Tracheal epithelial cell (primary cell): ENCODE data around the gene PCDHB14. TPM values are rescaled to one million over a fixed set of nuclear protein-coding genes. Genes with fewer than 3 reads are reported as not detected.

Experiments
- total RNA-seq: library from RNA; depleted of rRNA; stranded (reverse); fragments of >200 nt; gene quantifications from 2 replicates; pipeline ENCODE4 v1.2.1, GENCODE V29; 2014

Gene PCDHB14
- total RNA-seq = 0.24 and 0.43 TPM in 2 replicates

DNA sequence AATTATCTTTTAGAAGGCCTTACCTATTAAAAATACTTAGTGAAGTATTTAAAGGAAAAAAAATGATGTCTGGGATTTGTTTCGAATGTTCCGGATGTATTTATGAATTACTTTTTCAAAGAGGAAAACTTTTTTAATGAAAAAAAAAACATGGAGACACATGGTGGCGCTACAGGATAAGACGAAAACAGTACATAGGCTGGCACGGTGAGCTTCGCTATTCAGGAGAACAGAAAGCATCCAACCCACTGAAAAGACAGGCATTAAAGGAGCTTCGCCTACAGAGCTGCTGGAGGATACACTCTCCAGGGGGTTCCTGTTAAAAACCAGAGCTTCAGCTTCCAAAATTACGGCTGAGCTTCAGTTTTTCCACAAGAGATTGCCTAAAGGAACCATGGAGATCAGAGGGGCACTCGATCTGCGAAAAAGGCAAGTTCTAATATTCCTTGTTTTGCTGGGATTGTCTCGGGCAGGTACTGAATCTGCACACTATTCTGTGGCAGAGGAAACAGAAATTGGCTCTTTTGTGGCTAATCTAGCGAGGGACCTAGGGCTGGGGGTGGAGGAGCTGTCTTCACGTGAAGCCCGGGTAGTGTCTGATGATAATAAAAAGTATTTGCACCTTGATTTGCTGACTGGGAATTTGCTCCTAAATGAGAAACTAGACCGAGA, at the start of gene PCDHB14:
TSS of gene PCDHB14 (plus strand) at position 232 of the 672 bp plus-strand sequence. CDS start at position 395, 163 bp downstream.

DNA sequence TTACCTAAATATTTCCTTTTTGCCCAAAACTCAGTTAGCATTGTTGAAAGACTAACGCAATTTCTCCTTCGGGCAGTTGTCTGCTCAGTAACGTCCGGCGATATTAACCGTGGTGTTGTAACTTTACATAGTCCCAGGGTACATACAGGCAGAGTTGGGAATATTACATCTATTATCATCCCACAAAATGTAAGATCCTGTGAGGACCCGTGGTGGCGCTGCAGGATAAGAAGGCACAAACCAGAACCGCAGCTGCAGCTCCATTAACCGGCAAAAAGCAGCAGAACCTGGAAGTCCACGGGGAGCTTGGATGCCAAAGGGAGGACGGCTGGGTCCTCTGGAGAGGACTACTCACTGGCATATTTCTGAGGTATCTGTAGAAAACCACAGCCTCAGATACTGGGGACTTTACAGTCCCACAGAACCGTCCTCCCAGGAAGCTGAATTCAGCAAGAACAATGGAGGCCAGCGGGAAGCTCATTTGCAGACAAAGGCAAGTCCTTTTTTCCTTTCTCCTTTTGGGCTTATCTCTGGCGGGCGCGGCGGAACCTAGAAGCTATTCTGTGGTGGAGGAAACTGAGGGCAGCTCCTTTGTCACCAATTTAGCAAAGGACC, 45.5 kb upstream of the PCDHB14 start, which contains the start of gene PCDHB8:
TSS of gene PCDHB8 (plus strand) at position 214 of the 615 bp plus-strand sequence. CDS start at position 459, 245 bp downstream.

DNA sequence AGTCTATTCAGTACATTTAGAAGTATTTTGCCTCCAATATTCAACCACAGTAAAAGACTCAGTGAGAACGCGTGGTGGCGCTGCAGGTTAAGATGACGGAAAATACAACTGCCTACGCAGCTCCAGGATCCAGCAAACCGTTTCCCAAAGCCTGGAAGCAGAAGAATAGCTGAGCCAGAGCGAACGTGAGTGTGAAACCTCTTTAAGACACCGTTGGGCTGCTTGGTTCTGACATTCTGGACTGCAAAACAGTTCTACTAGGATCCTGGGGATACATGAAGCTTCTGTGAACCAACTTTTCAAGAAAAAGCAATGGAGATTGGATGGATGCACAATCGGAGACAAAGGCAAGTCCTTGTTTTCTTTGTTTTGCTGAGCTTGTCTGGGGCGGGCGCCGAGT, 40.9 kb upstream of the PCDHB14 start, which contains the start of gene PCDHB16:
TSS of gene PCDHB16 (plus strand) at position 140 of the 400 bp plus-strand sequence. CDS start at position 313, 173 bp downstream.

DNA sequence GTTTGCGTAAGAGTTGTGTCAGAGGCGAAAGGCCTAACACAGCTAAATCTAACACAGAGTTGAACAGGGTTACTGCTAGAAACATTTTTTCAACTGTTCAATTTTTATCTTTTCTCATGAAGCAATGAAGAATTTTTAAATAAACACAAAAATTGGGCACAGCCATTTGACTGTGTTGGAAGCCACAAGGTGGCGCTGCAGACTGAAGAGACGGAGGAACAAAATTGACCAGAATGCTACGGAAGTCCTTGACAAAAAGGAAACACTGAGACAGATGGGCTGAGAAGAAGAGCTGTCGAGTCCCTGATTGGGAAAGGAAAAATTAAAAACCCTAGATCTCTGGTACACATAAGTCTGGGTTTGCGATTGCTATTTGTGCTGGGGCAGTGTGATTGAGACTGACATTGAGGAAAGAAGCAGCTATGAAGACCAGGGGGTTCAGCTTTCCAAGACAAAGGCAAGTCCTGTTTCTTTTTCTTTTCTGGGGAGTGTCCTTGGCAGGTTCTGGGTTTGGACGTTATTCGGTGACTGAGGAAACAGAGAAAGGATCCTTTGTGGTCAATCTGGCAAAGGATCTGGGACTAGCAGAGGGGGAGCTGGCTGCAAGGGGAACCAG, 36.1 kb upstream of the PCDHB14 start, which contains the start of gene PCDHB9:
TSS of gene PCDHB9 (plus strand) at position 265 of the 616 bp plus-strand sequence. CDS start at position 423, 158 bp downstream.

DNA sequence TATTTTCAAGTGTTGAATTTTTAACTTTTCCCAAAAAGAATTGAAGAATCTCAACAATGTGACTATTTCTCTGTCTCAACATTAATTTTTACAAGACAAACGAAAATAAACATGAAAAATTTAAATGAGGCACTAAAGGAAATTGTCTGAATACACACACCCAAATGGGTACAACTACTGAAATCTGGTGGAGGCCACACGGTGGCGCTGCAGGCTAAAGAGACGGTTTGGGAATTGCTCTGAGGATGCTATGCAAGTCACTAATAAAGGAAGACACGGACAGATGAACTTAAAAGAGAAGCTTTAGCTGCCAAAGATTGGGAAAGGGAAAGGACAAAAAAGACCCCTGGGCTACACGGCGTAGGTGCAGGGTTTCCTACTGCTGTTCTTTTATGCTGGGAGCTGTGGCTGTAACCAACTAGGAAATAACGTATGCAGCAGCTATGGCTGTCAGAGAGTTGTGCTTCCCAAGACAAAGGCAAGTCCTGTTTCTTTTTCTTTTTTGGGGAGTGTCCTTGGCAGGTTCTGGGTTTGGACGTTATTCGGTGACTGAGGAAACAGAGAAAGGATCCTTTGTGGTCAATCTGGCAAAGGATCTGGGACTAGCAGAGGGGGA, 30.9 kb upstream of the PCDHB14 start, which contains the start of gene PCDHB10:
TSS of gene PCDHB10 (plus strand) at position 244 of the 616 bp plus-strand sequence. CDS start at position 444, 200 bp downstream.

DNA sequence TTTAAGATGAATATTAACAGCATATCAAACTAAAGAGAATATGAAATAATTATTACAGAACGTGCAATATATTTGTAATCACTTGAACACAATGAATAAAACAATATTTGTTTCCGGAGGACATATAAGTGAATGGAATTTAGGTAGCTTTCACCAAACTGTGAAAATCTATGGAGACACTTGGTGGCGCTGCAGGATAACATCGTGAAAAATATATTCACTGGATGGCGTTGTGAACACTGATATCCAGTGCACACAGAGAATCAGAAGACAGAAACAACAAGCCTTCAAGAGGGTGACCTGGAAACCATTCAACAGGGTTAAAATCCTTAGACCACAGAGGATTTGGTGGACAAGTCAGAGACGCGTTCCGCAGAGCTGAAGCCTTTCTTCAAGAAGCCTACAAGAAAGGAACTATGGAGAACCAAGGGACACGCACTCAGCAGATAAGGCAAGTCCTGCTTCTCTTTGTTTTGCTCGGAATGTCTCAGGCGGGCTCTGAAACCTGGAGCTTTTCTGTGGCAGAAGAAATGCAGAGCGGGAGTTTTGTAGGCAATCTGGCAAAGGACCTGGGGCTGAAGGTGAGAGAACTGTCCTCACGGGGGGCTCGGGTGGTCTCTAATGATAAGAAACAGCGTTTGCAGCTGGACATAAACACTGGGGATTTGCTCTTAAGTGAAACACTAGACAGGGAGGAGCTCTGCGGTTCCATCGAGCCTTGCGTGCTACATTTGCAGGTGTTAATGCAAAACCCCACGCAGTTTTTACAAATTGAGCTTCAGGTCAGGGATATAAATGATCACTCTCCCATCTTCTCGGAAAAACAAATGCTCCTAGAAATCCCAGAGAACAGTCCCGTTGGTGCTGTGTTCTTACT, 23.5 kb upstream of the PCDHB14 start, which contains the start of gene PCDHB11:
TSS of gene PCDHB11 (plus strand) at position 269 of the 877 bp plus-strand sequence. CDS start at position 417, 148 bp downstream.

DNA sequence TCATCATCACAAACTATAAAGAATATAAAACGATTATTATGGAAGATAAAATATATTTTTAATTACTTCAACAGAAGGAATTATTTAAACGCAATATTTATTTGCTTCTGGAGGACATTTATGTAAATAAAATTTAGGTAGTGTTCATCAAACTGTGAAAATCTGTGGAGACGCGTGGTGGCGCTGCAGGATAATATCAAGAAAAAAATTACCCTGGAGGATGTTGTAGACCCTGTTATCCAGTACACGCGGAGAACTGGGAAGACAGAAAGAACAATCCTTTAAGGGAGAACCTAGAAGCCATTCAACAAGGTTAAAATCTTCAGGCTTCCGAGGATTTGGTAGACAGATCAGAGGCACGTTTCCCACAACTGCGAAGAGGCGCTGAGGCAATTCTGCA, 14.7 kb upstream of the PCDHB14 start, which contains the start of gene PCDHB12:
TSS of gene PCDHB12 (plus strand) at position 242 of the 400 bp plus-strand sequence. CDS start 189 bp downstream, outside the sequence.

DNA sequence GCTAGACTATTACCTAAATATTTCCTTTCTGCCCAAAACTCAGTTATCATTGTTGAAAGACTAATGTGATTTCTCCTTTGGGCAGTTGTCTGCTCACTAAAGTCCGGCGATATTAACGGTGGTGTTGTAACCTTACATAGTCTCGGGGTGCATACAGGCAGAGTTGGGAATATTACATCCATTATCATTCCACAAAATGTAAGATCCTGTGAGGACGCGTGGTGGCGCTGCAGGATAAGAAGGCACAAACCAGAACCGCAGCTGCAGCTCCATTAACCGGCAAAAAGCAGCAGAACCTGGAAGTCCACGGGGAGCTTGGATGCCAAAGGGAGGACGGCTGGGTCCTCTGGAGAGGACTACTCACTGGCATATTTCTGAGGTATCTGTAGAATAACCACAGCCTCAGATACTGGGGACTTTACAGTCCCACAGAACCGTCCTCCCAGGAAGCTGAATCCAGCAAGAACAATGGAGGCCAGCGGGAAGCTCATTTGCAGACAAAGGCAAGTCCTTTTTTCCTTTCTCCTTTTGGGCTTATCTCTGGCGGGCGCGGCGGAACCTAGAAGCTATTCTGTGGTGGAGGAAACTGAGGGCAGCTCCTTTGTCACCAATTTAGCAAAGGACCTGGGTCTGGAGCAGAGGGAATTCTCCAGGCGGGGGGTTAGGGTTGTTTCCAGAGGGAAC, 9.3 kb upstream of the PCDHB14 start, which contains the start of gene PCDHB13:
TSS of gene PCDHB13 (plus strand) at position 264 of the 684 bp plus-strand sequence. CDS start at position 469, 205 bp downstream.

DNA sequence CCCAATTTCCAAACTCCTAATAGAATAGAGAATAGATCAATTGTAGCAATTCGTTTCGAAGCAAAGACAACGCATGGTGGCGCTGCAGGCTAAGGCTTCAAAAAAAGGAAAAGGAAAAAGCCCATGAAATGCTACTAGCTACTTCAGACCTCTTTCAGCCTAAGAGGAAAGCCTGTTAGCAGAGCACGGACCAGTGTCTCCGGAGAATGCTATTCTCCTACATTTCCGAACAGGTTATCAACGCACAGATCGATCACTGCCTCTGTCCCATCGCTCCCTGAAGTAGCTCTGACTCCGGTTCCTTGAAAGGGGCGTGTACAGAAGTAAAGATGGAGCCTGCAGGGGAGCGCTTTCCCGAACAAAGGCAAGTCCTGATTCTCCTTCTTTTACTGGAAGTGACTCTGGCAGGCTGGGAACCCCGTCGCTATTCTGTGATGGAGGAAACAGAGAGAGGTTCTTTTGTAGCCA, 22.1 kb downstream of the PCDHB14 start, which contains the start of gene PCDHB15:
TSS of gene PCDHB15 (plus strand) at position 146 of the 468 bp plus-strand sequence. CDS start at position 330, 184 bp downstream.

Other genes with a start within 250 kb of the PCDHB14 start
- gene PCDHB1, start 172.0 kb upstream of the PCDHB14 start, total RNA-seq = not detected in 2 replicates
- gene PCDHB2, start 128.7 kb upstream of the PCDHB14 start, total RNA-seq = 0.43 and 1.4 TPM in 2 replicates
- gene PCDHB3, start 122.9 kb upstream of the PCDHB14 start, total RNA-seq = 0.21 and 0.48 TPM in 2 replicates
- under 0.01 TPM in 1 of 2 replicates, not detected in the other for gene PCDHB4, start 101.5 kb upstream of the PCDHB14 start, total RNA-seq
- 0.24 and 0.64 TPM in 2 replicates for gene PCDHB5, start 88.1 kb upstream of the PCDHB14 start, total RNA-seq
- not detected in 2 replicates for gene PCDHB6, start 73.3 kb upstream of the PCDHB14 start, total RNA-seq
- gene PCDHB7, start 50.7 kb upstream of the PCDHB14 start, total RNA-seq = under 0.01 TPM in 1 of 2 replicates, not detected in the other
- gene PCDHB8, start 45.6 kb upstream of the PCDHB14 start, total RNA-seq = under 0.01 TPM in 2 replicates
- gene PCDHB16, start 41.0 kb upstream of the PCDHB14 start, total RNA-seq = under 0.01 TPM in 1 of 2 replicates, not detected in the other
- gene PCDHB9, start 36.2 kb upstream of the PCDHB14 start, total RNA-seq = under 0.01 TPM in 1 of 2 replicates, not detected in the other
- under 0.01 and 0.21 TPM in 2 replicates for gene PCDHB10, start 31.0 kb upstream of the PCDHB14 start, total RNA-seq
- gene PCDHB11, start 23.7 kb upstream of the PCDHB14 start, total RNA-seq = 0.24 and 0.43 TPM in 2 replicates
- gene PCDHB12, start 14.6 kb upstream of the PCDHB14 start, total RNA-seq = under 0.01 TPM in 1 of 2 replicates, not detected in the other
- 0.24 TPM in 1 of 2 replicates, not detected in the other for gene PCDHB13, start 9.4 kb upstream of the PCDHB14 start, total RNA-seq
- 0.21 and 0.24 TPM in 2 replicates for gene PCDHB15, start 22.1 kb downstream of the PCDHB14 start, total RNA-seq
- gene SLC25A2, start 80.7 kb downstream of the PCDHB14 start, total RNA-seq = not detected in 2 replicates
- 30.1 and 32.8 TPM in 2 replicates for gene TAF7, start 97.4 kb downstream of the PCDHB14 start, total RNA-seq
- under 0.01 TPM in 1 of 2 replicates, not detected in the other for gene PCDHGA1, start 107.2 kb downstream of the PCDHB14 start, total RNA-seq
- gene PCDHGA2, start 115.4 kb downstream of the PCDHB14 start, total RNA-seq = 0.21 and 0.48 TPM in 2 replicates
- under 0.01 and 0.21 TPM in 2 replicates for gene PCDHGA3, start 120.5 kb downstream of the PCDHB14 start, total RNA-seq
- gene PCDHGB1, start 126.8 kb downstream of the PCDHB14 start, total RNA-seq = 0.21 and 0.24 TPM in 2 replicates
- gene PCDHGA4, start 131.7 kb downstream of the PCDHB14 start, total RNA-seq = 0.24 TPM in 1 of 2 replicates, not detected in the other
- gene PCDHGB2, start 136.7 kb downstream of the PCDHB14 start, total RNA-seq = under 0.01 TPM in 1 of 2 replicates, not detected in the other
- 0.24 TPM in 1 of 2 replicates, not detected in the other for gene PCDHGA5, start 140.8 kb downstream of the PCDHB14 start, total RNA-seq
- gene PCDHGB3, start 146.9 kb downstream of the PCDHB14 start, total RNA-seq = 0.24 and 0.43 TPM in 2 replicates
- gene PCDHGA6, start 150.5 kb downstream of the PCDHB14 start, total RNA-seq = under 0.01 and 0.24 TPM in 2 replicates
- 0.21 and 0.24 TPM in 2 replicates for gene PCDHGA7, start 159.4 kb downstream of the PCDHB14 start, total RNA-seq
- 0.64 and 5.3 TPM in 2 replicates for gene PCDHGB4, start 164.4 kb downstream of the PCDHB14 start, total RNA-seq
- 0.21 and 0.48 TPM in 2 replicates for gene PCDHGA8, start 169.3 kb downstream of the PCDHB14 start, total RNA-seq
- gene PCDHGB5, start 174.6 kb downstream of the PCDHB14 start, total RNA-seq = 2.6 and 4.6 TPM in 2 replicates
- 0.72 and 0.85 TPM in 2 replicates for gene PCDHGA9, start 179.4 kb downstream of the PCDHB14 start, total RNA-seq
- 0.48 and 0.64 TPM in 2 replicates for gene PCDHGB6, start 184.7 kb downstream of the PCDHB14 start, total RNA-seq
- gene PCDHGA10, start 189.6 kb downstream of the PCDHB14 start, total RNA-seq = 2.2 and 4.3 TPM in 2 replicates
- 1.1 and 3.4 TPM in 2 replicates for gene PCDHGB7, start 194.3 kb downstream of the PCDHB14 start, total RNA-seq
- 2.2 and 2.6 TPM in 2 replicates for gene PCDHGA11, start 197.7 kb downstream of the PCDHB14 start, total RNA-seq
- gene PCDHGA12, start 207.2 kb downstream of the PCDHB14 start, total RNA-seq = 1.7 and 3.9 TPM in 2 replicates